RWPE2 (cell line): ENCODE measurements around the gene TOM1L1.

Experiments used
- ATAC-seq: fragments of 200-7000 bp; cut with Tn5 transposase; 3 replicates; pipeline ENCODE4 v1.9.1; 2021; ENCODE audit warnings: low read depth
- DNase-seq: peaks from one replicate; pipeline ENCODE4 v3.0.0-alpha.2; 2020; ENCODE audit warnings: low spot score
- H3K27ac ChIP-seq: fragments of 450-650 bp; 2 replicates; pipeline ENCODE4 v1.5.1; 2017; ENCODE audit warnings: mild to moderate bottlenecking; ENCODE audit not compliant: poor library complexity, severe bottlenecking
- H3K27me3 ChIP-seq: fragments of 250-450 bp; sonication (Bioruptor Pico); 2 replicates; pipeline ENCODE4 v1.5.1; 2021; ENCODE audit warnings: mild to moderate bottlenecking, moderate library complexity; ENCODE audit not compliant: insufficient read depth, poor library complexity, severe bottlenecking
- H3K36me3 ChIP-seq: fragments of 250-450 bp; sonication (Bioruptor Pico); 2 replicates; pipeline ENCODE4 v1.5.1; 2020; ENCODE audit warnings: low read depth, mild to moderate bottlenecking, moderate library complexity
- H3K4me1 ChIP-seq: fragments of 250-450 bp; sonication (Bioruptor Pico); 2 replicates; pipeline ENCODE4 v1.5.1; 2021; ENCODE audit warnings: mild to moderate bottlenecking, moderate library complexity; ENCODE audit not compliant: insufficient read depth, poor library complexity, severe bottlenecking
- H3K4me3 ChIP-seq: fragments of 250-450 bp; sonication (Bioruptor Pico); 2 replicates; pipeline ENCODE4 v1.5.1; 2021; ENCODE audit warnings: mild to moderate bottlenecking, moderate library complexity; ENCODE audit not compliant: severe bottlenecking
- H3K9me3 ChIP-seq: fragments of 250-450 bp; sonication (Bioruptor Pico); 2 replicates; pipeline ENCODE4 v1.5.1; 2021; ENCODE audit warnings: mild to moderate bottlenecking, moderate library complexity; ENCODE audit not compliant: severe bottlenecking
- CTCF ChIP-seq: fragments of 450-650 bp; IDR thresholded peaks from one replicate; pipeline ENCODE4 v1.5.1; 2017; ENCODE audit warnings: mild to moderate bottlenecking, moderate library complexity; ENCODE audit not compliant: poor library complexity, severe bottlenecking

TOM1L1 gene

DNA sequence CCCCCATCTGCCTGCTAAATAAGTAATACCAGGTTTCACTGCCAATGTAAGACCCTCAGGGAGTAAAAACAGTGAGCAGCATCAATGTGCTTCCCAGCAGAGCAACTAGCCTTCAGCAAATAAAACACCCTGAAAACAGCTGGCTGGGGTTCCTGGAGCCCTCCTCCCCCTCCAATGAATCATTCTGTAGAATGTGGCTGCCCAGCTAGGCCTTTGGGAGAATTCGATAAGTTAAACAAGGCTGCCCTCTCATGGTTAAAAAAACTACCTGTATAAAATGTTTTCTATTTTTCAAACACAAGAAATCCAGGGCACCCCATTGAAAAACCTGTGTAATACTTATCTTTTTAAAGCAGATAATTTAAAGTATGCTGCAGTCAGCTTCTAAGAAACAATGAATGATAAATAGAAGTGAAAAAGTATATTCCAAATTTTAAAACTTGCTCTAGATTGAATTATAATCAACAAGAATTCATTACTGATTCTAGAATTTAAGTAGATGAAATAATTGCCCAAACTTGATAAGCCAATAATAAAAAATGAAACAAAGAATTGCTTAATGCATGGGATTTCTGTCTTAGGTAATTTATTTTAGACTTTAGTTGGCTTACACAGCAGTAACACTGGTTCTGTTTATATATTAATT, 9.4 kb upstream of the TOM1L1 start:
- Histone ChIP-seq H3K4me1 (no peaks in the 10 kb centered on the region), H3K27me3 (no peaks in the 10 kb centered on the region), H3K27ac (no peak overlapping the region), H3K36me3 (no peaks in the 10 kb centered on the region), H3K4me3 (no peak overlapping the region), H3K9me3 (no peaks in the 10 kb centered on the region)
- peak; percentile 70 for TF ChIP-seq CTCF
- no peak for DNase-seq
- peak; percentile 93 for ATAC-seq

DNA sequence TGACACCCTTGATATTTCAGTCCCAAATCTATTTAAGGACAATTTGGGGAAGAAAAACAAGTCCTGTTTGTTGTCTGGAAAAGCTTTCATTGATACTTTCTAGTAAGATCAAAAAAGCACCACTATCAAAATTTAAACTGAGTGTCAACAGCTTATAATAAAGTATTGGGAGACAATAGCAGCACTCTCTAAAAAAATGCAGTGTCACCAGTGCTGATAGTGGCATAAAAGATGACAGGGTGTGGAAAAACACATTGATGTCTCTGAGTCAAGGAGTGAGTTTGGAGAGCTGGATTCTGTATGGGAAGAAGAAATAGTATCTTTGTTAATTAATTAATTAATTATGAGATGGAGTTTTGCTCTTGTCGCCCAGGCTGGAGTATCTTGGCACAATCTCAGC, 8.3 kb upstream of the TOM1L1 start:
- DNase-seq, result no peak
- no peaks in the 10 kb centered on the region for H3K36me3 ChIP-seq
- no peak for TF ChIP-seq CTCF
- ATAC-seq, result no peak
- no peaks in the 10 kb centered on the region for H3K4me1 ChIP-seq
- H3K27ac ChIP-seq, result no peak overlapping the region
- no peak overlapping the region for H3K4me3 ChIP-seq
- H3K9me3 ChIP-seq, result no peaks in the 10 kb centered on the region
- H3K27me3 ChIP-seq, result no peaks in the 10 kb centered on the region

- no peaks in the 10 kb centered on the region for H3K9me3 ChIP-seq
- TF ChIP-seq CTCF, result no peak
- DNase-seq, result no peak
- H3K4me3 ChIP-seq, result no peak overlapping the region
- no peaks in the 10 kb centered on the region for H3K4me1 ChIP-seq
- no peak overlapping the region for H3K27ac ChIP-seq
- no peaks in the 10 kb centered on the region for H3K27me3 ChIP-seq
- peaks cover 6% of the 10 kb centered on the region; the same call in 1 of the 2 replicates for H3K36me3 ChIP-seq
- ATAC-seq, result no peak
Measured at GRCh38 chr17:54898576-54898975, 2.1 kb upstream of the TOM1L1 start.

DNA sequence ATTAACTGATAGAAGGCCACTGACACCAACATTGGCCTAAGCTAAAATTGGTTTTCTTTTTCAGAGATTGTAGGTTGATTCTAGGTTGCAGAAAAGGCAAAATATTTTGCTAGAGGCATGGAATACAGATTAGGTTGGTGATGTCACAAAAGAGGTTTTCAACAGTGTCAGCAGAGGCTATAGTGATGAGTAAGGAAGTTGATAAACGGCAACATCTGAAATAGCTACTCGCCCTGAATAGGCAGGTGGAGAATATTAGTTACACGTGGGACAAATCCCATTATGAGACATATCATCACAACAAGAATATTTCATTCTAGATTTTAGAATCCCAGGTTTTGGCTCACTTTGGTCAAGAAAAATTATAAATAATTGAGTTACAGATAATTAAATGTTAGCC, 1.5 kb upstream of the TOM1L1 start:
- Histone ChIP-seq H3K27ac (no peak overlapping the region), H3K4me1 (no peaks in the 10 kb centered on the region), H3K4me3 (no peak overlapping the region), H3K27me3 (no peaks in the 10 kb centered on the region), H3K9me3 (no peaks in the 10 kb centered on the region), H3K36me3 (peaks cover 6% of the 10 kb centered on the region)
- DNase-seq, result no peak
- no peak for TF ChIP-seq CTCF
- no peak for ATAC-seq

DNA sequence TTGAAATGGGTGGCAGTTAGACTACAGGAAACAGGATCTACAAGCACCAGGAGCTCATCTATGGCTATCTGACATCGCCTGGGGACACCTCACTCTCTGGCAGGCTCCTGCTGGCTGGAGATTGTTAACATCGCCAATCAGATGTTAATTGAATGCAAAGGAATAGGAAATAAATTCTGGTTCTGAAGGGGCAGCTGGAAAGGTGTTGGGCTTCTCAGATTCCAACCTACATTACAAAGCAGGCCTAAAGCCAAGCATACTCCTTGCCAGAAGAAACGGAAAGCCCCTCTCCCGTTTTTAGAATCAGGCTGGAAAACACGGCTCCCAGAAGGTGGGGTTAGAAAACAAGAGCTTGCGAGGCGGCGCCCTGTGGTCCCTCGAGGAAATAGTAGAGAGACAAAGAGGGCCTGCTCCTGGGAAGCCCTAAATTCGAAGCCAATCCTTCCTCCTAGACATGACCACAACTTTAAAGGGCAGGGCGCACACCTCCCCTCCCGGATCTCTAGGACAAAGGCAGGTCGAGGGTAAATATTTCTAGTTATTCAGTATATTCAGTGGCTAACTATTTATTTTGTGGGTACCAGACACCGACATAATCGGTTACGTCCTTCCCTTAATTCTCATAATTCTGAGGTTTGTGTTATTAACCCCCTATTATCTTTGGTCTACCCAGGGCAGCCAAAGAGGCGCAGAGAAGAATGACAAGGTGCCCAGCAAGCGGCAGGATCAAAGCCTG, 763 bp upstream of the TOM1L1 start:
- DNase-seq, result no peak
- no peak for ATAC-seq
- H3K4me1 ChIP-seq, result no peaks in the 10 kb centered on the region
- no peak for TF ChIP-seq CTCF
- H3K9me3 ChIP-seq, result no peaks in the 10 kb centered on the region
- H3K27ac ChIP-seq, result no peak overlapping the region
- H3K36me3 ChIP-seq, result peaks cover 6% of the 10 kb centered on the region
- H3K4me3 ChIP-seq, result peak overlapping the region; percentile 50
- no peaks in the 10 kb centered on the region for H3K27me3 ChIP-seq
